Retinal pigment epithelial cell (primary cell): ENCODE results near the gene PTPRD.

Experiments
- DNase-seq: peaks from one replicate; pipeline ENCODE4 v3.0.0-alpha.2; 2010; ENCODE audit warnings: low read depth
- H3K4me3 ChIP-seq: 2 replicates; pipeline ENCODE4 v1.5.1; 2011; ENCODE audit warnings: mild to moderate bottlenecking, low read length, control low read depth, moderate library complexity
- CTCF ChIP-seq: conservative IDR thresholded peaks from 2 replicates; pipeline ENCODE4 v1.5.1; 2011; ENCODE audit warnings: low read depth, low read length, control low read depth, inconsistent platforms

PTPRD gene

GRCh38 chr9:8553444-8553843, 2059.4 kb downstream of the PTPRD start:
- no peak overlapping the region for H3K4me3 ChIP-seq
- no peak for TF ChIP-seq CTCF
- DNase-seq: no peak

GRCh38 chr9:8552732-8553131, 2060.1 kb downstream of the PTPRD start:
- H3K4me3 ChIP-seq: no peak overlapping the region
- no peak for DNase-seq
- TF ChIP-seq CTCF: no peak

GRCh38 chr9:8549214-8549613, 2063.6 kb downstream of the PTPRD start:
- no peak for DNase-seq
- H3K4me3 ChIP-seq: no peak overlapping the region
- no peak for TF ChIP-seq CTCF

DNA sequence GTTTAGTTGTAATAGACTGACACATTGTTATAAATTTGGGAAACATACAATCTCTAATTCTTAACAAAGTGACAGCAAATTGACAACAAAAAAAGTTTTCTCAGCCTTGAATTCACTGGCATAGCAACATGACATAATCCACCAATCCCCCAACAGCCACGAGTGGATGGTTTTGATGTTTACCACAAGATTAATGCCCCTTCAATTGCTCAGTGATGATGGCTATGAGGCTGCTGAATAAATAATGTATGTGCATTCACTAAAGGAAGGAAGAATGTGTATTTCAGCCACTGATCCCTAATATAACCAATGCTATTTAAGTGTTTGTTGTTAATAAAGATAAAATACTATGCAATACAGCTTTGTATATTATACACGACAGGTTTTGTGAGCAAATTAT, 2069.6 kb downstream of the PTPRD start:
- no peak for DNase-seq
- no peak overlapping the region for H3K4me3 ChIP-seq
- TF ChIP-seq CTCF: no peak

- H3K4me3 ChIP-seq: no peak overlapping the region
- no peak for TF ChIP-seq CTCF
- no peak for DNase-seq
Observed at GRCh38 chr9:8542537-8542936, 2070.3 kb downstream of the PTPRD start.

DNA sequence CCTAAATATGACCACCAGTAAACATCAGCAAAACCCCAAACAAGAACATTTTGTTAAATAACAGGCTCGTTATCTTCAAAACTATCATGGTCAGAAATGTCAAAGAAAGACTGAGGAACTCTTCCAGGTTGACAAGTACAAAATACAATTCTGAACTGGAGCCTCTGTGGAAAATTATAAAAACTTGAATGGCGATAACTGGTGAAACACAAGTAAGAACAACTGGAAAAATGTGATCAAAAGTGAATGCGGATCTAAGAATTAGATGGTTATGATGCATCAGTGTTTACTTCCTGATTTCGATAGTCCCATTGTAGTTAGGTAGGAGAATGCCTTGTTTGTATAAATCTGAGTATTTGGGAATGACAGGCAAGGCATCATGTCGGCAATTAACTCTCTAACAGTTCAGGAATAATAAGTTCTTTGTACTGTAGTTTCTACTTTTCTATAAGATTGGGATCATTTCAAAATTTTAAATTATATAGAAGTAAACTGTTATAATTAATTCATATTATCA, 2073.1 kb downstream of the PTPRD start:
- DNase-seq: no peak
- no peak overlapping the region for H3K4me3 ChIP-seq
- no peak for TF ChIP-seq CTCF

DNA sequence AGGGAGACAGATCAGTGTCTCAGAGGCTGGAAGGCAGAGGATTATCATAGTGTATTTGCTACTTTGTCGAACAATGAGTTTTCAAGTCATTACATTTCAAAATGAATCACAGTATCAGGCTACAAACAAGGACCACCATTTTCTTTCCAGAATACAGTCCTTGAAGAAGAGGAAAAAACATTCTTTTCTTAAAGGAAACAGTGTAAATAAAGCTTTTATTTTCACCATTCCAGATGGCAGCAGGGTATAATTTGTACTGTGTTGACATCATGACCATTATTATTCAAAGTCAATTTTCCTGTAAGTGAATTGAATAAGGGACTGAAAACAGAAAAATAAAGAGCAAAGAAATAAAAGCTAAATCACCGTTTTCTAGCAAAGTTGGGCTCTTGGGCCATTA, 2076.0 kb downstream of the PTPRD start:
- DNase-seq: no peak
- no peak overlapping the region for H3K4me3 ChIP-seq
- TF ChIP-seq CTCF: no peak
